Neural cell (in vitro differentiated cells): ENCODE results near the gene CRMP1. TPM values are rescaled to one million over a fixed set of nuclear protein-coding genes. Genes with fewer than 3 reads are reported as not detected.

ENCODE experiments used
- H2AFZ ChIP-seq: fragments of 200-600, 300-800 bp; sonication (generic), shearing (Covaris generic); 2 replicates; pipeline ENCODE4 v1.6.0; 2014; ENCODE audit warnings: low read depth, mild to moderate bottlenecking, antibody characterized with exemption, low read length, moderate library complexity
- H3F3A ChIP-seq: fragments of 200-600 bp; shearing (Covaris generic); 2 replicates; pipeline ENCODE4 v1.6.1; 2016; ENCODE audit warnings: mild to moderate bottlenecking, moderate library complexity, mixed read lengths, antibody characterized with exemption, low read length; ENCODE audit not compliant: insufficient read depth, poor library complexity, severe bottlenecking
- H3K27ac ChIP-seq: fragments of 200-600, 300-800 bp; sonication (generic), shearing (Covaris generic); 2 replicates; pipeline ENCODE4 v1.5.1; 2014; ENCODE audit warnings: mild to moderate bottlenecking, low read length, moderate library complexity
- H3K27me3 ChIP-seq: fragments of 300-800, 200-600 bp; sonication (generic), shearing (Covaris generic); 2 replicates; pipeline ENCODE4 v1.6.0; 2014; ENCODE audit warnings: mild to moderate bottlenecking, low read depth, low read length, moderate library complexity; ENCODE audit not compliant: insufficient read depth
- H3K36me3 ChIP-seq: fragments of 300-800, 200-600 bp; sonication (generic), shearing (Covaris generic); 2 replicates; pipeline ENCODE4 v1.5.1; 2014; ENCODE audit warnings: mild to moderate bottlenecking, antibody characterized with exemption, low read length, moderate library complexity; ENCODE audit not compliant: insufficient read depth
- H3K4me2 ChIP-seq: fragments of 300-800, 200-600 bp; sonication (generic), shearing (Covaris generic); 2 replicates; pipeline ENCODE4 v1.6.0; 2014; ENCODE audit warnings: mild to moderate bottlenecking, low read length
- H3K4me3 ChIP-seq: fragments of 300-800, 200-600 bp; sonication (generic), shearing (Covaris generic); 2 replicates; pipeline ENCODE4 v1.5.1; 2014; ENCODE audit warnings: mild to moderate bottlenecking, low read length, moderate library complexity
- H3K79me2 ChIP-seq: fragments of 200-600 bp; shearing (Covaris generic); replicated peaks from 2 replicates; pipeline ENCODE4 v1.6.0; 2014; ENCODE audit warnings: mild to moderate bottlenecking, low read length, moderate library complexity; ENCODE audit not compliant: insufficient read depth
- H3K9ac ChIP-seq: fragments of 300-800, 200-600 bp; sonication (generic), shearing (Covaris generic); 2 replicates; pipeline ENCODE4 v1.6.1; 2016; ENCODE audit warnings: mild to moderate bottlenecking, low read length, mixed read lengths
- H3K9me2 ChIP-seq: fragments of 200-600 bp; shearing (Covaris generic); 2 replicates; pipeline ENCODE4 v1.6.1; 2016; ENCODE audit warnings: mild to moderate bottlenecking, low read length, mixed read lengths; ENCODE audit not compliant: insufficient read depth
- H3K9me3 ChIP-seq: fragments of 200-600, 300-800 bp; sonication (generic), shearing (Covaris generic); 2 replicates; pipeline ENCODE4 v1.6.1; 2016; ENCODE audit warnings: mild to moderate bottlenecking, mixed run types, low read length, moderate library complexity, mixed read lengths
- H4K20me1 ChIP-seq: fragments of 200-600 bp; shearing (Covaris generic); 2 replicates; pipeline ENCODE4 v1.6.1; 2016; ENCODE audit warnings: mild to moderate bottlenecking, mixed run types; ENCODE audit not compliant: insufficient read depth
- EP300 ChIP-seq: fragments of 450-650 bp; conservative IDR thresholded peaks from 2 replicates; pipeline ENCODE4 v1.6.1; 2014; ENCODE audit warnings: antibody characterized with exemption, mild to moderate bottlenecking, moderate library complexity; ENCODE audit not compliant: poor library complexity, severe bottlenecking
- MXI1 ChIP-seq: fragments of 450-650 bp; conservative IDR thresholded peaks from 2 replicates; pipeline ENCODE4 v1.6.1; 2014; ENCODE audit warnings: antibody characterized with exemption, mild to moderate bottlenecking; ENCODE audit not compliant: poor library complexity, severe bottlenecking
- RAD21 ChIP-seq: fragments of 450-650 bp; conservative IDR thresholded peaks from 2 replicates; pipeline ENCODE4 v1.6.1; 2014; ENCODE audit warnings: antibody characterized with exemption, mild to moderate bottlenecking, moderate library complexity
- REST ChIP-seq: IDR thresholded peaks from 2 replicates; pipeline ENCODE4 v1.6.1; 2012; ENCODE audit warnings: borderline replicate concordance
- SMC3 ChIP-seq: fragments of 450-650 bp; conservative IDR thresholded peaks from 2 replicates; pipeline ENCODE4 v1.6.1; 2014; ENCODE audit warnings: antibody characterized with exemption, mild to moderate bottlenecking, moderate library complexity; ENCODE audit not compliant: poor library complexity
- TAF1 ChIP-seq: IDR thresholded peaks from 2 replicates; pipeline ENCODE4 v1.6.1; 2012; ENCODE audit warnings: low read depth
- polyA plus RNA-seq: library from polyadenylated mRNA; depleted of rRNA; stranded (reverse); fragments of >200 nt; gene quantifications from 2 replicates; pipeline ENCODE4 v1.2.3, GENCODE V29; 2014

CRMP1 gene
- polyA plus RNA-seq, 1 donor from 2014 or later, result 642 TPM

GRCh38 chr4:5893591-5893990, 705 bp upstream of the CRMP1 start:
- peaks cover 35% of the 10 kb centered on the region for H3K79me2 ChIP-seq
- peak overlapping the region; percentile 55 for H3K9ac ChIP-seq
- H3F3A ChIP-seq, result no peaks in the 10 kb centered on the region
- no peaks in the 10 kb centered on the region for H4K20me1 ChIP-seq
- H3K4me2 ChIP-seq, result peak overlapping the region; percentile 45
- H3K36me3 ChIP-seq, result no peaks in the 10 kb centered on the region
- peak overlapping the region; percentile 66 for H3K4me3 ChIP-seq
- peak overlapping the region; percentile 33 for H2AFZ ChIP-seq
- H3K27ac ChIP-seq, result peak overlapping the region; percentile 59
- no peaks in the 10 kb centered on the region for H3K9me3 ChIP-seq
- H3K27me3 ChIP-seq, result no peaks in the 10 kb centered on the region
- TF ChIP-seq EP300 (no peak), RAD21 (peak; percentile 12)
- H3K9me2 ChIP-seq, result no peaks in the 10 kb centered on the region

GRCh38 chr4:5892323-5893003, 423 bp downstream of the CRMP1 start:
- Histone ChIP-seq H4K20me1 (no peaks in the 10 kb centered on the region), H3K27ac (peak overlapping the region; percentile 95), H3K79me2 (peaks cover 44% of the 10 kb centered on the region), H3K4me3 (peak overlapping the region; percentile 87), H3K36me3 (no peaks in the 10 kb centered on the region), H3K4me2 (peak overlapping the region; percentile 81), H3K9me2 (no peaks in the 10 kb centered on the region), H3K9ac (peak overlapping the region; percentile 97), H3F3A (no peaks in the 10 kb centered on the region), H3K27me3 (no peaks in the 10 kb centered on the region), H3K9me3 (no peaks in the 10 kb centered on the region), H2AFZ (no peak overlapping the region)
- TF ChIP-seq MXI1, result peak; percentile 44
- TF ChIP-seq TAF1, result no peak

- H3F3A ChIP-seq, result no peaks in the 10 kb centered on the region
- no peaks in the 10 kb centered on the region for H3K9me3 ChIP-seq
- H3K4me2 ChIP-seq, result peak overlapping the region; percentile 81
- H3K27ac ChIP-seq, result peak overlapping the region; percentile 95
- no peaks in the 10 kb centered on the region for H3K36me3 ChIP-seq
- no peak overlapping the region for H2AFZ ChIP-seq
- no peaks in the 10 kb centered on the region for H3K27me3 ChIP-seq
- peaks cover 1% of the 10 kb centered on the region for H4K20me1 ChIP-seq
- H3K9ac ChIP-seq, result peak overlapping the region; percentile 97
- H3K4me3 ChIP-seq, result peak overlapping the region; percentile 87
- H3K79me2 ChIP-seq, result peaks cover 51% of the 10 kb centered on the region
- no peak for TF ChIP-seq TAF1
- no peak for TF ChIP-seq REST
- no peak for TF ChIP-seq RAD21
- TF ChIP-seq MXI1, result no peak
- TF ChIP-seq SMC3, result no peak
- no peaks in the 10 kb centered on the region for H3K9me2 ChIP-seq
Measured at GRCh38 chr4:5891563-5892322, 1.1 kb downstream of the CRMP1 start.
